WI38 (cell line): ENCODE measurements around the gene ANKRD33B.

Source experiments
- H3K4me3 ChIP-seq: 2 replicates; pipeline ENCODE4 v1.5.1; 2011; ENCODE audit warnings: low read depth, mild to moderate bottlenecking, control low read depth, low read length
- TF ChIP-seq, protein P1 (sequence below): IDR thresholded peaks from 2 replicates; pipeline ENCODE4 v1.5.1; 2012; ENCODE audit warnings: low read depth, mild to moderate bottlenecking, control low read depth, low read length

Gene ANKRD33B

DNA sequence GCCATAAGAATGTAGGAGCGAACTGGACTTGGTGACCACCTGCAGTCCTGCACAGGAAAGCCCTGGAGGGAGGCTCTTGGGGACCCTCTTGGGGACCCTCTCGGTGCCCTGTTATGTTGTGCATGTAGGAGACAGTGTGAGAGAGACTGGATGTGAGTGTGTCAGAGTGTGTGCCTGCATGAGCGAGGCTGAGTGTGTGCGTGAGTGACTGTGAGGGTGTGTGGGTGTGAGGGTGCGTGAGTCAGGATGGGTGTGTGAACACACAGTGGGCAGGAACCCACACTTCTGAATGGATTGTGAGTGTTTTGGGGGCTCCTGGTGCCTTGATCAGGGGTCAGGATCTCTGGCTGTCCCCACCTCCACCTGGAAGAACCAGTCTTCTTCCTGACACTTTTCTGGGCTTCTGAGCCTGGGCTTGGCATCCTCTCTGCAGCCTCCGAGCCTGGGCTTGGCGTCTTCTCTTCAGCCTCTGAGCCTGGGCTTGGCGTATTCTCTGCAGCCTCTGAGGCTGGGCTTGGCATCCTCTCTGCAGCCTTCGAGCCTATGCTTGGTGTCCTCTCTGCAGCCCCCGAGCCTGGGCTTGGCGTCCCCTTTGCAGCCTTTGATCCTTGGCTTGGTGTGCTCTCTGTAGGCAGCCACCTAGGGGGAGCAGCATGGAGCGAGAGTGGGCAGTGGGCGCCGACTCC, 25.6 kb upstream of the ANKRD33B start:
- TF ChIP-seq, protein P1, sequence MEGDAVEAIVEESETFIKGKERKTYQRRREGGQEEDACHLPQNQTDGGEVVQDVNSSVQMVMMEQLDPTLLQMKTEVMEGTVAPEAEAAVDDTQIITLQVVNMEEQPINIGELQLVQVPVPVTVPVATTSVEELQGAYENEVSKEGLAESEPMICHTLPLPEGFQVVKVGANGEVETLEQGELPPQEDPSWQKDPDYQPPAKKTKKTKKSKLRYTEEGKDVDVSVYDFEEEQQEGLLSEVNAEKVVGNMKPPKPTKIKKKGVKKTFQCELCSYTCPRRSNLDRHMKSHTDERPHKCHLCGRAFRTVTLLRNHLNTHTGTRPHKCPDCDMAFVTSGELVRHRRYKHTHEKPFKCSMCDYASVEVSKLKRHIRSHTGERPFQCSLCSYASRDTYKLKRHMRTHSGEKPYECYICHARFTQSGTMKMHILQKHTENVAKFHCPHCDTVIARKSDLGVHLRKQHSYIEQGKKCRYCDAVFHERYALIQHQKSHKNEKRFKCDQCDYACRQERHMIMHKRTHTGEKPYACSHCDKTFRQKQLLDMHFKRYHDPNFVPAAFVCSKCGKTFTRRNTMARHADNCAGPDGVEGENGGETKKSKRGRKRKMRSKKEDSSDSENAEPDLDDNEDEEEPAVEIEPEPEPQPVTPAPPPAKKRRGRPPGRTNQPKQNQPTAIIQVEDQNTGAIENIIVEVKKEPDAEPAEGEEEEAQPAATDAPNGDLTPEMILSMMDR: no peak
- H3K4me3 ChIP-seq: no peak overlapping the region

DNA sequence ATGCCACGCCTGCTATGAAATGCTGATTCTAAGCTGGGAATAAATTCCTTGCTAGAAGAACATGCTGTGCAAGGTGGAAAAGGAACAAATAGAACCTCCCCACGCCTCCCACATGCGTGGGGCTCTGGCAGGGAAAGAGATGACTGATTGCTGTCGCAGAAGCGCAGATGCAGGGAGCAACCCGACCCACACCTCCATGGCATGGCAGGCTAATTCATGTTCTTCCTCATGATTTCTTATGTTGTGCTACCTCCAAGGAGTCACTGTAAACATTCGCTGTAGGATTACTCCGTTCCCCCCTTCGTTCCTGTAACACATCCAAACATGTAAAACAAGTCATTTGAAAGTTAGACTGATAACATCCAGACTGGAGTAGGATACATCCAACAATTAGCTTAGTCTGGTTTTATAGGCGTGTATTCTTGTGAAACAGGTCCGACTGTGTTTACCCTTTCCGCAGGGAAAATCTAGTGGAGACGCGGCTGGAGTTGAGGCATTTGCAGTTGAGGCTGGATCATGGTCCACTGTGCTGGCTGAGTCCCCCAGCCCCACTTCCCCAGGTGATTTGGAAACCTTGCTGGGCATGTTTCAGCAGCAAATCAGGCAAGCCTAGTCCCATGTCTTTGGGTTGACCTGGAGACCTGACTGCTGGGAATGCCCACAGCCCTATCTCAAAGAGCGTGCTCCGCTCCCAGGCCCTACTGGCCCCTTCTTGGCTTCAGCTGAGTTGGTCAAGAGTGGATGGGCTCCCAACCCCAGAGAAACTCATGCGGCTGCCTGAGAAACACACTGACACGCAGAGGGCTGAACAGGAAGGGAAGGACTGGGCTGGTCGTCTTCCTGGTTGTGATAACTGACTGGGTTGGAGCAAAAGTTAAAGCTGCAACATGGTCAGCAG, 24.8 kb upstream of the ANKRD33B start:
- TF ChIP-seq, protein P1: no peak
- H3K4me3 ChIP-seq: no peak overlapping the region

DNA sequence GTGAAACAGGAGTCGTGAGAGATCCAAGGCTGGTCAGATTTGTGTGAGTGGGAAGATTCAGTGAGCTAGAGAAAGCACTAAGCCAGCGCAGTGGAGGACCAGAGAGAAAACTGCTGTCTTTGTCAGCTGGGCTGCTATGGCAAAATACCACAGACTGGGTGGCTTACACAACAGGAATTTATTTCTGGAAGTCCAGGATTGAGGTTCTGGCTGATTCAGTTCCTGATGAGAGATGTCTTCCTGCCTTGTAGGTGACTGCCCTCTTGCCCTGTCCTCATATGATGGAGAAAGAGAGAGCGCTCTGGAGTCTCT, 24.2 kb upstream of the ANKRD33B start:
- H3K4me3 ChIP-seq: no peak overlapping the region
- TF ChIP-seq, protein P1: no peak

DNA sequence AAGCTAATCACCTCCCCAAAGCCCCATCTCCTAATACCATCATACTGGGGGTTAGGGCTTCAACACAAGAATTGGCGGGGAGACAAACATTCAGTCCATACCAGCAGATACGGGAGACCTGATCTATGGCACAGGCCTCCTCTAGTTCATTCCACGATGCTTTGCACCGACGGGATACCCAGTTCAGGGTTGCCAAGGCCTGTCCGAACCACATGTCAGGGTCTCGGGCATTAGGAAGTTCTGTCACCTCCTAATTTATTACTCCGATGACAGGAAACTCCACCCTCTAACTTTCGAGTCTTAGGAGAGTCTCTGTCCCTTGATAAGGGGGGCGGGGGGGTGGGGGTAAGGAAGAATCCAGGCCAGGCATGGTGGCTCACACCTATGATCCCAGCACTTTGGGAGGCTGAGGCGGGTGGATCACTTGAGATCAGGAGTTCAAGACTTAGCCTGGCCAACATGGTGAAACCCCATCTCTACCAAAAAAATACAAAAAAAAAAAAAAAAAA, 23.8 kb upstream of the ANKRD33B start:
- H3K4me3 ChIP-seq: no peak overlapping the region

DNA sequence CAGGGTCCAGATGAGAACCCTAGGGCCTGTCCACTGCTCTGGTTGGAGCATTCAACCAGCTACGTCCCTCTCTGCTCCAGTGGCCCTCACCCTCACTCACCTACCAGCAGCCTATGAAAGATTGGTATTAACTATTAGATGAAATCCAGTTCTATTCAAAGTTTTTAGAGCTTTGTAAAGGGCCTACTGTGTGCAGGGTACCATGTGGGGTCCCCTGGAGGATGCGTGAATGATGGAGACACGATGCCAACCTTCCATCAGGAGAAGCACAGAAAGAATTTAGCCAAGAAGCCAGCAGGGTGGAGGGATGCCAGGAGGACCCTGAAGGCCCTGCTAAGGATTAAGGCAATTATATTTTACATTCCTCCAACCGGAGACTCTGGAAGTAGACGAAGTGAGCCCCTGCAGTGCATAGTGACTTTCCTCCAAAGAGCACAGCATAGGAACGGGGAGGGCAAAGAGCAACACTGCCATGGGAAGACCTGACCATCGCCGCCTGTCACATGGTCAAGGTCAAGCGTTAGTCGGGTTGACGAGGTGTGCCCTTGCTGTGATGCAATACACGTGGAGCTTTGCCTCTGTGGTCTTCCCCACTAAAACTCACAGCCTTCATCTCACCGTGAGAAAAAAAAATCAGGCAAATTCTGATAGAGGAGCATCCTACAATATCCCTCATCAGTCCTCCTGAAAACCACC, 22.8 kb upstream of the ANKRD33B start:
- TF ChIP-seq, protein P1: no peak

More for the DNA sequence above, 23.8 kb upstream of the ANKRD33B start:
- TF ChIP-seq, protein P1: no peak

DNA sequence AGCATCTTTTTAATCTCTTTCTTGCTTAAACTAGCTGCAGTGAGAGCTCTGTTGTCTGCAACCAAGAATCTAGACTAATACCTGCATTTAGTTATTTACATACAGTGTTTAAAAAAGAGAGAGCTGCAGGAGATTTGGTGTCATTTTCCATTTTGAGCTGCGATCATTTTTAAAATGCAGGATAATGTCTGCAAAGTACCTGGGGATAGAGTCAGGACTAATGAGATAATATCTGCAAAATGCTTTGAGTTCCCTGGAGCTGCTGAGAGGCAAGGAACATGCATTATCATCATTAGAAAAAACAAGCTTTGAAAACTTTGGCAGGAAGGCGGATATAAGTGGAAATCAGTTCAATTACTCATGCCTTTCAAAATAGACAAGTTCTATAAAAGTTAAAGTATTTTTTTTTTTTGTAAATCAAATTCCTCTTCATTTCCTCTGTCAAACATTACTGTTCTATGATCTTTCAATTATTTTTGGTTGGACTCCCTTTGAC, 21.8 kb upstream of the ANKRD33B start:
- TF ChIP-seq, protein P1: no peak
- H3K4me3 ChIP-seq: no peak overlapping the region

More for the DNA sequence above, 22.8 kb upstream of the ANKRD33B start:
- no peak overlapping the region for H3K4me3 ChIP-seq
